OCI-LY3 (cell line): ENCODE measurements around the gene JARID2.

Experiments
- H2AFZ ChIP-seq: fragments of 200-600, 300-600 bp; shearing (Covaris generic); 2 replicates; pipeline ENCODE4 v1.6.0; 2014; ENCODE audit warnings: antibody characterized with exemption, low read depth, low read length
- H3K27ac ChIP-seq: fragments of 200-600, 300-600 bp; sonication (generic); 2 replicates; pipeline ENCODE4 v1.5.1; 2014; ENCODE audit warnings: mild to moderate bottlenecking, low read length, moderate library complexity, mixed read lengths
- H3K27me3 ChIP-seq: fragments of 200-600, 300-600 bp; sonication (generic); 2 replicates; pipeline ENCODE4 v1.6.1; 2014; ENCODE audit warnings: low read depth, low read length, mixed read lengths
- H3K36me3 ChIP-seq: fragments of 200-600, 300-600 bp; sonication (generic); replicated peaks from 2 replicates; pipeline ENCODE3; 2014; ENCODE audit warnings: low read depth, low read length, mixed read lengths
- H3K4me1 ChIP-seq: fragments of 300-600, 200-600 bp; sonication (generic); 2 replicates; pipeline ENCODE4 v1.6.1; 2014; ENCODE audit warnings: low read length, mixed read lengths
- H3K4me2 ChIP-seq: fragments of 200-600, 300-600 bp; sonication (generic); 2 replicates; pipeline ENCODE4 v1.6.1; 2014; ENCODE audit warnings: low read length, mixed read lengths
- H3K4me3 ChIP-seq: fragments of 300-600, 200-600 bp; sonication (generic); 2 replicates; pipeline ENCODE4 v1.5.1; 2014; ENCODE audit warnings: antibody characterized with exemption, mild to moderate bottlenecking, low read length, moderate library complexity
- H3K79me2 ChIP-seq: fragments of 300-600, 200-600 bp; shearing (Covaris generic); 2 replicates; pipeline ENCODE4 v1.6.1; 2014; ENCODE audit warnings: mild to moderate bottlenecking, low read length, mixed read lengths
- H3K9ac ChIP-seq: fragments of 300-600, 200-600 bp; shearing (Covaris generic); 2 replicates; pipeline ENCODE4 v1.6.0; 2014; ENCODE audit warnings: mild to moderate bottlenecking, low read length, moderate library complexity
- H3K9me3 ChIP-seq: fragments of 200-600, 300-600 bp; shearing (Covaris generic); 2 replicates; pipeline ENCODE4 v1.6.1; 2014; ENCODE audit warnings: low read length, mixed read lengths; ENCODE audit not compliant: insufficient read depth
- H4K20me1 ChIP-seq: fragments of 200-600, 300-600 bp; sonication (generic); 2 replicates; pipeline ENCODE4 v1.6.1; 2016; ENCODE audit warnings: low read length, mixed read lengths; ENCODE audit not compliant: insufficient read depth
- EZH2phosphoT487 ChIP-seq: fragments of 200-600 bp; shearing (Covaris generic); IDR thresholded peaks from 2 replicates; pipeline ENCODE4 v1.6.1; 2018; ENCODE audit warnings: antibody characterized with exemption, mixed run types, low read depth
- TF ChIP-seq, protein P1 (sequence below): fragments of 200-600, 300-600 bp; sonication (generic); IDR thresholded peaks from 2 replicates; pipeline ENCODE4 v1.5.1; 2014; ENCODE audit warnings: antibody characterized with exemption, low read length, low read depth

JARID2 gene

GRCh38 chr6:15247500-15248450 lies 1.9 kb downstream of the JARID2 start:
- H2AFZ ChIP-seq: no peak overlapping the region
- H3K9me3 ChIP-seq: no peaks in the 10 kb centered on the region
- no peaks in the 10 kb centered on the region for H3K36me3 ChIP-seq
- peaks cover 26% of the 10 kb centered on the region for H4K20me1 ChIP-seq
- H3K79me2 ChIP-seq: peaks cover 63% of the 10 kb centered on the region
- H3K4me3 ChIP-seq: peak overlapping the region; percentile 94
- no peaks in the 10 kb centered on the region for H3K27me3 ChIP-seq
- H3K4me1 ChIP-seq: peaks cover 33% of the 10 kb centered on the region
- H3K4me2 ChIP-seq: peak overlapping the region; percentile 87
- H3K9ac ChIP-seq: peak overlapping the region; percentile 88
- no peak for TF ChIP-seq EZH2phosphoT487
- TF ChIP-seq, protein P1, sequence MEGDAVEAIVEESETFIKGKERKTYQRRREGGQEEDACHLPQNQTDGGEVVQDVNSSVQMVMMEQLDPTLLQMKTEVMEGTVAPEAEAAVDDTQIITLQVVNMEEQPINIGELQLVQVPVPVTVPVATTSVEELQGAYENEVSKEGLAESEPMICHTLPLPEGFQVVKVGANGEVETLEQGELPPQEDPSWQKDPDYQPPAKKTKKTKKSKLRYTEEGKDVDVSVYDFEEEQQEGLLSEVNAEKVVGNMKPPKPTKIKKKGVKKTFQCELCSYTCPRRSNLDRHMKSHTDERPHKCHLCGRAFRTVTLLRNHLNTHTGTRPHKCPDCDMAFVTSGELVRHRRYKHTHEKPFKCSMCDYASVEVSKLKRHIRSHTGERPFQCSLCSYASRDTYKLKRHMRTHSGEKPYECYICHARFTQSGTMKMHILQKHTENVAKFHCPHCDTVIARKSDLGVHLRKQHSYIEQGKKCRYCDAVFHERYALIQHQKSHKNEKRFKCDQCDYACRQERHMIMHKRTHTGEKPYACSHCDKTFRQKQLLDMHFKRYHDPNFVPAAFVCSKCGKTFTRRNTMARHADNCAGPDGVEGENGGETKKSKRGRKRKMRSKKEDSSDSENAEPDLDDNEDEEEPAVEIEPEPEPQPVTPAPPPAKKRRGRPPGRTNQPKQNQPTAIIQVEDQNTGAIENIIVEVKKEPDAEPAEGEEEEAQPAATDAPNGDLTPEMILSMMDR: no peak
- H3K27ac ChIP-seq: peak overlapping the region; percentile 69

DNA sequence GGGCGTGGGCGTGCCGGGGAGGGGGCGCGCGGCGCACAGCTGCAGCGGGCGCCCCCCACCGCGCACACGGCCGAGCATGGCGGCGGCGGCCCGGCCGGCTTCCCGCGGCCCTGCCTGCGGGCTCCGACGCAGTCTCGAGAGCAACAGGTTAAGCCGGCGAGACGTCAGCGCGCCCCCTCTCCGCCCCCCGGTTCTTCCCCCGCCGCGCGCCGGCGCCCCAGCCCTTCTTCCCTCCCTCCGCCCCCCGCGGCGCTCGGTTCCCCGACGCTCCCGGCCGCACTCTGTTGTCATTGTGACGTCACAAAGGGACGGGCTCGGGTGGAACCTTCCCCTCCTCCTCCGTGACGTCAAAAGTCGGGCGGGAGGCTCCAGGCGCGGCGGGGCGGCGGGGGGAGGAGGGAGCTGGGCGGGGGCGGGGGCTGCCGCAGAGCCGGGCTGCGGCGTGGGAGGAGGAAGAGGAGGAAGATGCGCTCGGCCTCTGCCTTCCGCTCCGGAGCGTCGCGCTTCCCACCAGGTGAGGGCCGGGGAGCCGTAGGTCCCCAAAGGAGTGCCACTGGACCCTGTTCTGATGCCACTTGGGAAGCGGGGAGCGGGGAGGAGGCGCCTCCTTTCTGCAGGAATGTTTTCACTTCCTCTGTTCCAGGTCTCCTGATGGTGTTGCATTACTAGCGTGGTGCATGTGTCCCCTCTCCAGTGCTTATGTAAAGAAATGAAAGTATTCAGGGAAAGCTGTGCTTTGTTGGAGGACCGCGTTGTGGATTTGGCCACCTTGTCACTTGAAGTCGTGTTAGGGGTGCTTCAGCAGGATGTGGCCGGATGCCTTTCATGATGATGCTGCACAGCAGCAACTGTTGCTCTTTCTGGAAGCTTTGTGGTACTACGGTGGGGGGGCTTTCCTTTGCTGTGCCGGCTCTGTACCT lies 2.8 kb downstream of the JARID2 start:
- H2AFZ ChIP-seq: 0 out of 2 replicates have a peak overlapping the region, but pooled peaks have one; percentile 25
- TF ChIP-seq, protein P1: no peak
- TF ChIP-seq EZH2phosphoT487: no peak
- H3K9ac ChIP-seq: peak overlapping the region; percentile 70
- no peaks in the 10 kb centered on the region for H3K36me3 ChIP-seq
- no peaks in the 10 kb centered on the region for H3K27me3 ChIP-seq
- H3K79me2 ChIP-seq: peaks cover 72% of the 10 kb centered on the region
- peaks cover 43% of the 10 kb centered on the region for H3K4me1 ChIP-seq
- H3K27ac ChIP-seq: peak overlapping the region; percentile 46; the same call in 1 of the 2 replicates
- H4K20me1 ChIP-seq: peaks cover 30% of the 10 kb centered on the region
- H3K4me2 ChIP-seq: peak overlapping the region; percentile 90
- peak overlapping the region; percentile 91 for H3K4me3 ChIP-seq
- H3K9me3 ChIP-seq: no peaks in the 10 kb centered on the region

GRCh38 chr6:15249371-15250019 lies 3.6 kb downstream of the JARID2 start:
- H3K9ac ChIP-seq: peak overlapping the region; percentile 70; the same call in 1 of the 2 replicates
- no peak overlapping the region for H2AFZ ChIP-seq

More at GRCh38 chr6:15249371-15250019, 3.6 kb downstream of the JARID2 start:
- peak overlapping the region; percentile 46; the same call in 1 of the 2 replicates for H3K27ac ChIP-seq
- no peaks in the 10 kb centered on the region for H3K9me3 ChIP-seq
- H3K79me2 ChIP-seq: peaks cover 80% of the 10 kb centered on the region
- H4K20me1 ChIP-seq: peaks cover 34% of the 10 kb centered on the region
- H3K4me3 ChIP-seq: peak overlapping the region; percentile 91
- H3K4me2 ChIP-seq: peak overlapping the region; percentile 90
- no peaks in the 10 kb centered on the region for H3K27me3 ChIP-seq
- TF ChIP-seq, protein P1: no peak
- TF ChIP-seq EZH2phosphoT487: no peak
- peaks cover 46% of the 10 kb centered on the region for H3K4me1 ChIP-seq
- no peaks in the 10 kb centered on the region for H3K36me3 ChIP-seq
